CD14-positive monocyte (primary cell): ENCODE measurements around the gene GNG13. TPM values are rescaled to one million over a fixed set of nuclear protein-coding genes. Genes with fewer than 3 reads are reported as not detected.

ENCODE experiments used
- DNase-seq, 3 donors: peaks; one replicate each; pipeline ENCODE4 v3.0.0-alpha.2; 2011 to 2022
- H2AFZ ChIP-seq: 2 replicates; pipeline ENCODE4 v1.6.0; 2012; ENCODE audit warnings: mild to moderate bottlenecking, low read depth, low read length, inconsistent platforms; ENCODE audit not compliant: insufficient read depth, poor library complexity, severe bottlenecking
- H3K27ac ChIP-seq, 2 donors: 1 replicate in 1 of 2; 2 replicates in 1 of 2; pipeline ENCODE4 v1.5.1; 2012 to 2013; ENCODE audit warnings: low read length in 2 of 2, control low read depth in 1 of 2, inconsistent platforms in 1 of 2, low read depth in 1 of 2, mild to moderate bottlenecking in 1 of 2
- H3K27me3 ChIP-seq, 2 donors: one replicate each; pipeline versions ENCODE4 v1.6.0 to v1.6.1; 2011 to 2013; ENCODE audit warnings: low read length in 2 of 2; ENCODE audit not compliant: control insufficient read depth in 2 of 2, insufficient read depth in 2 of 2
- H3K36me3 ChIP-seq, 2 donors: replicated peaks in 1 of 2; 1 replicate in 1 of 2; 2 replicates in 1 of 2; pipeline versions ENCODE4 v1.5.1 to v1.6.1; 2012 to 2013; ENCODE audit warnings: low read length in 2 of 2, control low read depth in 1 of 2, inconsistent platforms in 1 of 2, mild to moderate bottlenecking in 1 of 2; ENCODE audit not compliant: insufficient read depth in 2 of 2, control insufficient read depth in 1 of 2
- H3K4me1 ChIP-seq, 2 donors: 1 replicate in 1 of 2; 2 replicates in 1 of 2; pipeline versions ENCODE4 v1.5.1 to v1.6.1; 2012 to 2013; ENCODE audit warnings: low read length in 2 of 2, control low read depth in 1 of 2, inconsistent platforms in 1 of 2, mild to moderate bottlenecking in 1 of 2, moderate library complexity in 1 of 2; ENCODE audit not compliant: insufficient read depth in 2 of 2, control insufficient read depth in 1 of 2
- H3K4me2 ChIP-seq: replicated peaks from 2 replicates; pipeline ENCODE3; 2012; ENCODE audit warnings: low read length, moderate library complexity, mild to moderate bottlenecking; ENCODE audit not compliant: poor library complexity, severe bottlenecking; ENCODE audit errors: extremely low read depth
- H3K4me3 ChIP-seq, 3 experiments: fragments of 200-600 bp in 1 of 3; sonication (generic) in 1 of 3; replicated peaks in 1 of 3; 1 replicate in 2 of 3; 2 replicates in 1 of 3; pipeline ENCODE4 v1.5.1; 2011 to 2013; ENCODE audit warnings: low read length in 3 of 3, mild to moderate bottlenecking in 3 of 3, control low read depth in 2 of 3, low read depth in 2 of 3, inconsistent platforms in 1 of 3, moderate library complexity in 1 of 3
- H3K79me2 ChIP-seq: 2 replicates; pipeline ENCODE4 v1.6.0; 2012; ENCODE audit warnings: mild to moderate bottlenecking, control low read depth, inconsistent platforms, low read length, moderate library complexity; ENCODE audit not compliant: insufficient read depth
- H3K9ac ChIP-seq: 2 replicates; pipeline ENCODE4 v1.6.0; 2017; ENCODE audit warnings: low read length, mild to moderate bottlenecking; ENCODE audit not compliant: insufficient read depth, poor library complexity, severe bottlenecking
- H3K9me3 ChIP-seq, 2 donors: replicated peaks in 1 of 2; 1 replicate in 1 of 2; 2 replicates in 1 of 2; pipeline versions ENCODE4 v1.5.1 to v1.6.1; 2012 to 2013; ENCODE audit warnings: low read length in 2 of 2, control low read depth in 1 of 2; ENCODE audit not compliant: control insufficient read depth in 1 of 2, insufficient read depth in 1 of 2
- H4K20me1 ChIP-seq: 2 replicates; pipeline ENCODE4 v1.6.0; 2012; ENCODE audit warnings: mild to moderate bottlenecking, low read length, control low read depth, moderate library complexity; ENCODE audit not compliant: insufficient read depth
- H3K27ac Mint-ChIP-seq, 7 donors: one replicate each; pipeline ENCODE4 v1.8.0; 2020; ENCODE audit warnings: mild to moderate bottlenecking in 7 of 7, mixed read lengths in 7 of 7, moderate library complexity in 6 of 7, inconsistent platforms in 2 of 7
- H3K27me3 Mint-ChIP-seq, 3 donors: one replicate each; pipeline ENCODE4 v1.8.0; 2021 to 2022; ENCODE audit warnings: low read depth in 3 of 3, mild to moderate bottlenecking in 3 of 3, mixed read lengths in 3 of 3, moderate library complexity in 3 of 3, inconsistent platforms in 1 of 3
- H3K36me3 Mint-ChIP-seq, 2 donors: one replicate each; pipeline ENCODE4 v1.8.0; 2020; ENCODE audit warnings: mixed read lengths in 2 of 2, inconsistent platforms in 1 of 2, mild to moderate bottlenecking in 1 of 2
- H3K4me1 Mint-ChIP-seq: one replicate; pipeline ENCODE4 v1.8.0; 2020; ENCODE audit warnings: mild to moderate bottlenecking, mixed read lengths
- H3K4me3 Mint-ChIP-seq, 2 donors: one replicate each; pipeline ENCODE4 v1.8.0; 2020; ENCODE audit warnings: mild to moderate bottlenecking in 2 of 2, mixed read lengths in 2 of 2, moderate library complexity in 1 of 2
- H3K9me3 Mint-ChIP-seq, 7 donors: one replicate each; pipeline ENCODE4 v1.8.0; 2020 to 2022; ENCODE audit warnings: mixed read lengths in 7 of 7, mild to moderate bottlenecking in 6 of 7, moderate library complexity in 6 of 7, inconsistent platforms in 2 of 7
- WGBS: methylation state at CpG from one replicate; pipeline ENCODE4 v1.1.5; 2013; ENCODE audit warnings: missing lambda C conversion rate; ENCODE audit not compliant: insufficient coverage; 5-methylcytosine and 5-hydroxymethylcytosine counted together
- intact Hi-C, 2 donors: fragments of 100-400 bp; cut with micrococcal nuclease; formaldehyde crosslinking; loops; one replicate each; pipeline versions ENCODE4 v1.15.0 to v1.15.1; 2023
- polyA plus RNA-seq, 3 donors: library from polyadenylated mRNA; depleted of rRNA in 1 of 3; unstranded in 2 of 3; stranded (reverse) in 1 of 3; fragments of 300-500 nt in 2 of 3; fragments of >200 nt in 1 of 3; fragmentation: Illumina TruSeq in 2 of 3; gene quantifications; 1 replicate in 2 of 3; 2 replicates in 1 of 3; pipeline ENCODE4 v1.2.3, GENCODE V29; 2012 to 2021
- TF ChIP-seq, protein P1 (sequence below): fragments of 200-600 bp; IDR thresholded peaks from one replicate; pipeline ENCODE4 v1.8.0; 2022; ENCODE audit warnings: antibody characterized with exemption, mild to moderate bottlenecking

The GNG13 gene
- polyA plus RNA-seq, 3 donors = not detected

DNA sequence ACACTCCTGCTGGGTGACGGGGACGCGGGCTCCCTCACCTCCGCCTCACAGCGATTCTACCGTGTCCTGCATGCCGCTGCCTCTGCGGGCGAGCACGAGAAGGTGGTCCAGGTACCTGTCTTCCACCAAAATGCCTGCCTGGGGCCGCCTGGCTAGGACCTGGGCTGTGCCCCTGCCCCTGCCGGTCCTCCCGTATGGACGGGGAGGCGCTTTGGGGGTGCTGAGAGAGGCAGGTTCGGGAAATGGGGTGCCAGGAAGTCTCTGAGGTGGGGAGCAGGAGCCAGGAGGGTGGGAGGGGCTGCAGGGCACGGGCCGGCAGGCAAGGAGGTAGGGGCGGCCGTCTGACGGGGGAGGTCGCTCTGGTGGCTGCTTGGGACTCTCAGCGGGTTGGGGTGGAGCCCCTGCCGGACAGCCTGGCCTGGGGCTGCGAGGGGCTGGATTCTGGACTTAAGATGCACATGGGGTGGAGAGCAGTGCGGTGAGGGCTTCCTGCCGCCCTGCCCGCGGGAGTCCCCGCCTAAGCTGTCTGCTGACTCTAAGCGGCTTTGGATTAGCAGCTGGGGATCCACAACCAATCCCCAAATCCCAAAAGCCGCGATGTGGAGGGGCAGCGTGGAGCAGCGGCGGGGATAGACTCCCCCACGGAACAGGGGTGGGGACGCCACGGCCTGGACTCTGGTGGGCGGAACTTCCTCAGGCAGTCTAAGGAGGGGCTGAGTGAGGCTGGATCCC, 6.3 kb downstream of the GNG13 start:
- intact Hi-C loops = no loop called here
- H3K9me3 ChIP-seq = no peaks in the 10 kb centered on the region
- no peak overlapping the region for H3K27ac ChIP-seq
- no peaks in the 10 kb centered on the region for H4K20me1 ChIP-seq
- H3K4me3 Mint-ChIP-seq = no peak overlapping the region
- peaks cover 0 to under 1% of the 10 kb centered on the region in 2 donors for H3K27me3 ChIP-seq
- peaks cover 0 to 5% (median 0%) of the 10 kb centered on the region in 7 donors for H3K9me3 Mint-ChIP-seq
- peaks cover 13 to 36% of the 10 kb centered on the region in 2 donors for H3K36me3 Mint-ChIP-seq
- H2AFZ ChIP-seq = no peak overlapping the region
- peaks cover 2% of the 10 kb centered on the region for H3K79me2 ChIP-seq
- TF ChIP-seq, protein P1, sequence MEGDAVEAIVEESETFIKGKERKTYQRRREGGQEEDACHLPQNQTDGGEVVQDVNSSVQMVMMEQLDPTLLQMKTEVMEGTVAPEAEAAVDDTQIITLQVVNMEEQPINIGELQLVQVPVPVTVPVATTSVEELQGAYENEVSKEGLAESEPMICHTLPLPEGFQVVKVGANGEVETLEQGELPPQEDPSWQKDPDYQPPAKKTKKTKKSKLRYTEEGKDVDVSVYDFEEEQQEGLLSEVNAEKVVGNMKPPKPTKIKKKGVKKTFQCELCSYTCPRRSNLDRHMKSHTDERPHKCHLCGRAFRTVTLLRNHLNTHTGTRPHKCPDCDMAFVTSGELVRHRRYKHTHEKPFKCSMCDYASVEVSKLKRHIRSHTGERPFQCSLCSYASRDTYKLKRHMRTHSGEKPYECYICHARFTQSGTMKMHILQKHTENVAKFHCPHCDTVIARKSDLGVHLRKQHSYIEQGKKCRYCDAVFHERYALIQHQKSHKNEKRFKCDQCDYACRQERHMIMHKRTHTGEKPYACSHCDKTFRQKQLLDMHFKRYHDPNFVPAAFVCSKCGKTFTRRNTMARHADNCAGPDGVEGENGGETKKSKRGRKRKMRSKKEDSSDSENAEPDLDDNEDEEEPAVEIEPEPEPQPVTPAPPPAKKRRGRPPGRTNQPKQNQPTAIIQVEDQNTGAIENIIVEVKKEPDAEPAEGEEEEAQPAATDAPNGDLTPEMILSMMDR = no peak
- H3K4me2 ChIP-seq = no peak overlapping the region
- H3K27ac Mint-ChIP-seq = no peak overlapping the region
- H3K9ac ChIP-seq = no peak overlapping the region
- peaks cover 2% of the 10 kb centered on the region for H3K4me1 Mint-ChIP-seq
- H3K36me3 ChIP-seq = peaks cover 0 to 4% of the 10 kb centered on the region in 2 donors
- H3K27me3 Mint-ChIP-seq = peaks cover 0 to 10% (median 7%) of the 10 kb centered on the region in 3 donors
- WGBS = 95% methylated on average over 24 of the region's 40 CpGs
- no peak for DNase-seq
- H3K4me1 ChIP-seq = peaks cover 1 to 5% of the 10 kb centered on the region in 2 donors
- H3K4me3 ChIP-seq = no peak overlapping the region

DNA sequence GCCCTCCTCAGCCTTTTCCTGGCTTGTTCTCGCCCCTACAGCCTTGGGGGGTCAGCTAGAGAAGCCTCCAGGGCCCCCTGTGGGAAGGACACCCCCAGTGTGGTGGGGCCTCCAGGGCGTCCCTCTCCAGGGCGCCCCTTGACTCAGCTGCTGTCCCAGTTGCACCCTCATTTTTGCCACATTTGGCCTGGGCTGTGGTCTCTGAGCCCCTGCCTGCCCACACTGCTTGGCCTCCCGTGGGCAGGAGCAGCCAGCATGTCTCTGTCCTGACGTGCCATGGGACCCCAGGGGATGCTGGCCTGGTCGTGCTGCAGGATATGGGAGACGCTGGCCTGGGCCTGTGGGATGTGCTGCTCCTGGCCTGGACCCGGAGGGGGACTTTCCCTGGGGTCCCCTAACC, 7.1 kb downstream of the GNG13 start:
- no peak for DNase-seq
- H3K27ac ChIP-seq = no peak overlapping the region
- 96% methylated on average over 8 of the region's 8 CpGs for WGBS
- peaks cover 10% of the 10 kb centered on the region for H3K79me2 ChIP-seq
- peaks cover 0 to 4% of the 10 kb centered on the region in 2 donors for H3K36me3 ChIP-seq
- no peak overlapping the region for H3K9ac ChIP-seq
- no peaks in the 10 kb centered on the region for H4K20me1 ChIP-seq
- Mint-ChIP-seq H3K36me3 (peaks cover 13 to 34% of the 10 kb centered on the region in 2 donors), H3K9me3 (peaks cover 0 to 4% (median 0%) of the 10 kb centered on the region in 7 donors), H3K4me1 (peaks cover 2% of the 10 kb centered on the region), H3K27ac (no peak overlapping the region), H3K4me3 (no peak overlapping the region), H3K27me3 (peaks cover 0 to 3% (median 3%) of the 10 kb centered on the region in 3 donors)
- H3K4me3 ChIP-seq = no peak overlapping the region
- no peaks in the 10 kb centered on the region for H3K27me3 ChIP-seq
- TF ChIP-seq, protein P1 = no peak
- intact Hi-C loops = no loop called here
- no peak overlapping the region for H2AFZ ChIP-seq
- no peak overlapping the region for H3K4me2 ChIP-seq
- H3K4me1 ChIP-seq = peaks cover 7 to 13% of the 10 kb centered on the region in 2 donors
- no peaks in the 10 kb centered on the region for H3K9me3 ChIP-seq
